Measurements from ENCODE around the gene HOXA3.

Gene HOXA3

GRCh38 chr7:27128776-27129728 lies 23.3 kb downstream of the HOXA3 start:
- DNase-seq (ENCODE audit: low spot score): no peak

GRCh38 chr7:27128034-27128433 lies 24.3 kb downstream of the HOXA3 start:
- no peak for DNase-seq (ENCODE audit: low spot score)

GRCh38 chr7:27126596-27127327 lies 25.6 kb downstream of the HOXA3 start:
- DNase-seq (ENCODE audit: low spot score): no peak

- no peak for DNase-seq (ENCODE audit: low spot score)
Observed at GRCh38 chr7:27125986-27126394, 26.4 kb downstream of the HOXA3 start.

- no peak for DNase-seq (ENCODE audit: low spot score)
Observed at GRCh38 chr7:27124902-27125689, 27.3 kb downstream of the HOXA3 start.

- no peak for DNase-seq (ENCODE audit: low spot score)
Observed at GRCh38 chr7:27124096-27124901, 28.1 kb downstream of the HOXA3 start.

DNA sequence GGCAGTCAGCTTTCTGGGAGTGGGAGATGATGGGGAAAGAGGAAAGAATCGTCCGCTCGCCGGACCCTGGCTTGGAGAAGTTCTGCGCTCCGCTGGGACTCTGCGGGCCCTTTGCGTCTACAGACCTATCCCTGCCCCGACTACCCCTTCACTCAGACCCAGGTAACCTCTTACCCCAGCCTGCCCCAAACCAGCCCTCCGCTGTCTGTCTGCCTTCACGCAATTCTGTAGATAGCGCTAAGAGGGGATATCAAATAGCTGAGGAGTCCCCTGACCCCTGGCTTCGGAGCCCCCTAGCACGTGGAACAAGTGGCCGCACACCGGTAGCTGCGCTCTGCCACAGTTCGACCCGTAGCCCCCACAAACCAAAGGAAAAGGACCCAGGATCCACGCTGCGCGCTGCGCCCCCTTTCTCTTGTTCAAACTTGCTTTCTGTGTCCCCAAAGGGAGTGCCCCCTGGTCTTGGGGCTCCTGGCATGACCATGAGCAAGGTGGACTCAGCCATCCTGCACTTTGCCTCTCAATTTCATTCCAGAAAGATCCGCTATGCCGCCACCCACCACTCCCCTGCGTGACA lies 28.8 kb downstream of the HOXA3 start:
- no peak for DNase-seq (ENCODE audit: low spot score)

DNA sequence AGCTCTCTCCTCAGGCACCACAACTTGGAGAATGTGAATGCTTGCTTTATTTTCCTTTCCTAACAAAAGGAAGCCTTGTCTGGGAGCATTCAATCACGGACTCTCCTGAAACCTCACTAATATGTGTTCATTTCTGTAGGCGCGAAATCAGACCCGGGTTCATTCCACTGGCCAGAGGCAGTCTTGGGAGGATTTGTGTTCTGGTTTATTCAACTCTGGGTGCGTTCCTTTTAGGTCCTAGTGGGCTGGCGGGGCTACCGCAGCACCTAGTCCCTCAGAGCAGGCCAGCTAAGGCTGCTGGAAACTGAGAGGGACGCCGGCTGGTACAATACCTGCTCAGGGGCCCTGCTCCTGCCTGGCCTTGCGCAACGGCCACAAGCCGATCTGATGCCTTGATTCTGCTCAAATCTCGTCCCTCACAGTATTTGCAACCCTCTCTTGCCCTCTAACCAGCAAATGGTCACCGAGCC lies 29.3 kb downstream of the HOXA3 start:
- DNase-seq (ENCODE audit: low spot score): no peak

DNA sequence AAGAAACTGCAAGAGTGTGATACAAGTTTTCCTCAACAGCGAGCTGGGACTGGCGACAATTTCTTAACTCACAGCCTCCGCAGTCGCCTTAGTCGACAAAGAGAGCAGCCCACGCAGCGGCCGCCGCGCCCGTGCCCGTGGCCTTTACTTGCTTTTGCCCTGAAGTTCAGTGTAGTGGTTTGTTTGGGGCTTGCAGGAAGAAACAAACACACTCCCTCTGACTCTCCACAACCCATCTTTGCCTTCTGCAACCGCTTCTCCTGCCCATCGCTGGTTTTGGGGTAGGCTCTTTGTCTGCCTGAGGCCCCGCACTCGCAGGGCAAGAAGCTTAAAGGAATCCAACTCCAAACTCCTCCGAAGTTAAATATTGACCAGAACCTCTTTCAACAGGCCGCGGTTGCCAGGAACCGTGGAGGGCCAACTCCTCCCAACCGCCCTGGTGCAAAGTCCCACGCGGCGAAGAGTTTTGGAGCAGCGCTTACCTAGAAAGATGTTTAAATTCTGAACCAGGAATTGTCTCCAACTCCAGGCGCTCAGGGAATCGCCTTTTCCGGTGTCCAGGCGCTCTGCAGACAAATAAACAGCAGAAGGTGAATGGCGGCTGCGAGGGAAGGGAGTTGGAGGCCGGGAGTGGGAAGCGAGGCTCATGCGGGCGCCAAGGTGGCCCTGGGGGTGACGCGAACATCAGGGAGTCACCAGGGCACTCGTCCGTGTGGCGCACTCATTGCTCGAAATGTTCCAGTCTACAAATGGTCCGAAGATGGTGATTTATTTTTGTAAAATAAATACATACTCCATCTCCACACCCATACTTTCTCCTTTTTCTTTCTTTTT lies 30.1 kb downstream of the HOXA3 start:
- no peak for DNase-seq (ENCODE audit: low spot score)

GRCh38 chr7:27121684-27122076 lies 30.7 kb downstream of the HOXA3 start:
- DNase-seq (ENCODE audit: low spot score): no peak

GRCh38 chr7:27119412-27119911 lies 32.9 kb downstream of the HOXA3 start:
- DNase-seq (ENCODE audit: low spot score): no peak

DNA sequence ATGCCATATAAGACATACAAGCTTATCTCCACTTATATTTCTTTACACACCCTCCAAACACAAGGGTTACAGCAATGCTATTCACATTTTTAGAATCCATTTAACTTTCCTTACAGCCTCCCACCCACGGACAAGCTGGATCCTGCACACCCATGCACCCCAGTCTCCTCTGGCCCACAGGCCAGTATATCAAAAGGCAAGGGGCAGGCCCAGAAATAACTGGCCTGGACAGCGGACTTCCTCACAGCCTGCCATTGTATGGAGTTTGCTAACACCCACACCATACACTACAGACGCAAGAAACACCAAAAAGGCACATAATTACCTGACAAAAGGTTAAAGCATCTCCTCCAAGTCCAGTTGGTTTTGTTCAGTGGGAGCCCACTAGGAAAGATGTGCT lies 33.8 kb downstream of the HOXA3 start:
- no peak for DNase-seq (ENCODE audit: low spot score)

GRCh38 chr7:27117887-27118491 lies 34.4 kb downstream of the HOXA3 start:
- DNase-seq (ENCODE audit: low spot score): no peak

- DNase-seq (ENCODE audit: low spot score): no peak
Observed at GRCh38 chr7:27116962-27117886, 35.2 kb downstream of the HOXA3 start.

- no peak for DNase-seq (ENCODE audit: low spot score)
Observed at GRCh38 chr7:27116031-27116961, 36.1 kb downstream of the HOXA3 start.

- DNase-seq (ENCODE audit: low spot score): no peak
Observed at GRCh38 chr7:27115221-27116026, 37.0 kb downstream of the HOXA3 start.

- DNase-seq (ENCODE audit: low spot score): no peak
Observed at GRCh38 chr7:27114881-27115220, 37.5 kb downstream of the HOXA3 start.
